ENCODE measurements around the gene PRKAR2A. TPM values are rescaled to one million over a fixed set of nuclear protein-coding genes. Genes with fewer than 3 reads are reported as not detected.
"Not testable (repeated sequence)": the region's sequence is repeated elsewhere in the genome, so short reads cannot be mapped to it uniquely, and the experiment has no call there.

Gene PRKAR2A
- total and polyA plus RNA-seq, 2 donors (not counting 3 experiments of a cell fraction or from before 2014, with no cell fraction given): 8.6 to 69.9 TPM

DNA sequence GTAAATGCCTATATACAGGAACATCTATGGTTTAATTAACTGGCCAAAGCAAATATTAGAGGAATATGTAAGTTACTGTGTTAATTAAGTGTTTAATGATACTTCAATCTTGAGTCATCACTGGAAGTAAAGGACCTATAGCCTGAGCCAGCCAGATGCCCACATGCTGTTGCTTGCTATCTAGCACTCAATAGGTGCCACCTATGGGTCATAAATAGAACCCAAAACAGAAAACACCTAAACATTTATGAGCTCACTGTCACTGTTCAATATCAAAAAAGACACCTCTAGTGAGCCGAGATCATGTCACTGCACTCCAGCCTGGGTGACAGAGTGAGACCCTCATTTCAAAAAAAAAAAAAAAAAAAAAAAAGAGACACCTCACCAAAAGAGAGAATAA, 82.3 kb downstream of the PRKAR2A start:
- CTCF ChIA-PET: interaction anchor here (1.0 to 1.7 kb wide), 6 partner anchors 9 to 105 kb away, joined by 3 to 6 read pairs (median 4); partner anchors contain the start of gene PRKAR2A
- peaks cover 0 to 4% of the 10 kb centered on the region in 2 experiments for H3K36me3 ChIP-seq (ENCODE audit: control insufficient read depth in 2 of 2, extremely low read depth in 1 of 2, insufficient read depth in 2 of 2, low read length in 2 of 2)
- no peak for DNase-seq (ENCODE audit: low read depth, low spot score)
- intact Hi-C loops (cut with micrococcal nuclease): no loop called here
- H3K9ac ChIP-seq (replicated peaks; ENCODE audit: extremely low read depth, insufficient read depth, low read length): no peak overlapping the region
- H3K9me1 ChIP-seq (replicated peaks; ENCODE audit: control insufficient read depth, extremely low read depth, insufficient read depth, low read length): no peaks in the 10 kb centered on the region
- H3K27me3 ChIP-seq (ENCODE audit: control insufficient read depth in 2 of 2, insufficient read depth in 2 of 2, low read length in 2 of 2): no peaks in the 10 kb centered on the region
- H2AFZ ChIP-seq (ENCODE audit: low read depth, low read length): no peak overlapping the region
- BruUV-seq (replicated peaks): no TSS peak
- no peaks in the 10 kb centered on the region for H3K4me1 ChIP-seq (ENCODE audit: control insufficient read depth, extremely low read depth, insufficient read depth, low read length)
- no peak overlapping the region for H3K4me3 ChIP-seq (replicated peaks in 1 of 3; ENCODE audit: insufficient read depth in 1 of 3, low read depth in 1 of 3, low read length in 3 of 3)
- FAIRE-seq: no peak
- no peak for TF ChIP-seq POLR2AphosphoS5 (IDR thresholded peaks at IDR 0.05; ENCODE audit: insufficient read depth, low read depth, low read length)
- TF ChIP-seq, protein P1, sequence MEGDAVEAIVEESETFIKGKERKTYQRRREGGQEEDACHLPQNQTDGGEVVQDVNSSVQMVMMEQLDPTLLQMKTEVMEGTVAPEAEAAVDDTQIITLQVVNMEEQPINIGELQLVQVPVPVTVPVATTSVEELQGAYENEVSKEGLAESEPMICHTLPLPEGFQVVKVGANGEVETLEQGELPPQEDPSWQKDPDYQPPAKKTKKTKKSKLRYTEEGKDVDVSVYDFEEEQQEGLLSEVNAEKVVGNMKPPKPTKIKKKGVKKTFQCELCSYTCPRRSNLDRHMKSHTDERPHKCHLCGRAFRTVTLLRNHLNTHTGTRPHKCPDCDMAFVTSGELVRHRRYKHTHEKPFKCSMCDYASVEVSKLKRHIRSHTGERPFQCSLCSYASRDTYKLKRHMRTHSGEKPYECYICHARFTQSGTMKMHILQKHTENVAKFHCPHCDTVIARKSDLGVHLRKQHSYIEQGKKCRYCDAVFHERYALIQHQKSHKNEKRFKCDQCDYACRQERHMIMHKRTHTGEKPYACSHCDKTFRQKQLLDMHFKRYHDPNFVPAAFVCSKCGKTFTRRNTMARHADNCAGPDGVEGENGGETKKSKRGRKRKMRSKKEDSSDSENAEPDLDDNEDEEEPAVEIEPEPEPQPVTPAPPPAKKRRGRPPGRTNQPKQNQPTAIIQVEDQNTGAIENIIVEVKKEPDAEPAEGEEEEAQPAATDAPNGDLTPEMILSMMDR (IDR thresholded peaks at IDR 0.05; ENCODE audit: extremely low read depth in 1 of 2, insufficient read depth in 1 of 2, low read depth in 1 of 2, low read length in 2 of 2): peak in 1 of 2 donors; percentile 7
- H3K9me3 ChIP-seq (replicated peaks; ENCODE audit: control insufficient read depth, insufficient read depth, low read length): no peaks in the 10 kb centered on the region
- POLR2A ChIA-PET: no interaction called here
- dilution Hi-C loops (cut with MboI; ENCODE audit: extremely low pct_ligation_motif_present, low sequenced_read_pairs): no loop called here
- H3K27ac ChIP-seq (ENCODE audit: insufficient read depth, low read depth, low read length): no peak overlapping the region
- no peak overlapping the region for H3K4me2 ChIP-seq (ENCODE audit: insufficient read depth, low read length)
- H3K79me2 ChIP-seq (ENCODE audit: control insufficient read depth, insufficient read depth, low read length): no peaks in the 10 kb centered on the region
- H4K20me1 ChIP-seq (replicated peaks; ENCODE audit: control insufficient read depth, extremely low read depth, insufficient read depth, low read length): no peaks in the 10 kb centered on the region

DNA sequence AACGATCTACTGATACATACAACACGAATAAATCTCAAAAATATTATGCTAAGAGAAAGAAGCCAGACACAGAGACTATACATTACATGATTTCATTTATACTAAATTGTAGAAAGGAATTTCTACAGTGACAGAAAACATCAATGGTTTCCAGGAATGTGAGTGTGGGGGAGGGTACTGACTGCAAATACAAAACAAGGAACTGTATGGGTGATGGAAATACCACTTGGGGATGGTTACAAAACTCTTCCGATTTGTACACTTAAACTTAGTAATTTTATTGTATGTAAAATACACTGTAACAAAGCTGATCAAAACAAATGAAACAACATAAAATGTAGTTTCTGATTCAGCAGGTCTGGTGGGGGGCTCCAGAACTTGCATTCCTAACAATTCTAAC, 84.9 kb downstream of the PRKAR2A start:
- H3K4me1 ChIP-seq (ENCODE audit: control insufficient read depth, extremely low read depth, insufficient read depth, low read length): no peaks in the 10 kb centered on the region
- no peak overlapping the region for H3K27ac ChIP-seq (ENCODE audit: insufficient read depth, low read depth, low read length)
- no peaks in the 10 kb centered on the region for H3K9me1 ChIP-seq (replicated peaks; ENCODE audit: control insufficient read depth, extremely low read depth, insufficient read depth, low read length)
- no peak overlapping the region for H3K4me3 ChIP-seq (replicated peaks in 1 of 3; ENCODE audit: insufficient read depth in 1 of 3, low read depth in 1 of 3, low read length in 3 of 3)
- H3K27me3 ChIP-seq (ENCODE audit: control insufficient read depth in 2 of 2, insufficient read depth in 2 of 2, low read length in 2 of 2): no peaks in the 10 kb centered on the region
- no peaks in the 10 kb centered on the region for H3K9me3 ChIP-seq (replicated peaks; ENCODE audit: control insufficient read depth, insufficient read depth, low read length)
- H3K9ac ChIP-seq (replicated peaks; ENCODE audit: extremely low read depth, insufficient read depth, low read length): no peak overlapping the region
- no peak overlapping the region for H2AFZ ChIP-seq (ENCODE audit: low read depth, low read length)
- dilution Hi-C loops (cut with MboI; ENCODE audit: extremely low pct_ligation_motif_present, low sequenced_read_pairs) (no loop called here), intact Hi-C loops (cut with micrococcal nuclease) (no loop called here)
- no peak for DNase-seq (ENCODE audit: low read depth, low spot score)
- H4K20me1 ChIP-seq (replicated peaks; ENCODE audit: control insufficient read depth, extremely low read depth, insufficient read depth, low read length): no peaks in the 10 kb centered on the region
- no peak for FAIRE-seq
- H3K79me2 ChIP-seq (ENCODE audit: control insufficient read depth, insufficient read depth, low read length): no peaks in the 10 kb centered on the region
- H3K4me2 ChIP-seq (ENCODE audit: insufficient read depth, low read length): no peak overlapping the region
- CTCF ChIA-PET: interaction anchor here (0.8 kb wide), 1 partner anchor 32 kb away, joined by 3 read pairs; no protein-coding TSS in a partner anchor
- BruUV-seq (replicated peaks): no TSS peak
- POLR2A ChIA-PET: no interaction called here
- peaks cover 0 to 4% of the 10 kb centered on the region in 2 experiments for H3K36me3 ChIP-seq (ENCODE audit: control insufficient read depth in 2 of 2, extremely low read depth in 1 of 2, insufficient read depth in 2 of 2, low read length in 2 of 2)
- TF ChIP-seq, protein P1 (IDR thresholded peaks at IDR 0.05; ENCODE audit: extremely low read depth in 1 of 2, insufficient read depth in 1 of 2, low read depth in 1 of 2, low read length in 2 of 2): no peak
- TF ChIP-seq JUN (IDR thresholded peaks at IDR 0.05; ENCODE audit: borderline replicate concordance, insufficient read depth, insufficient read length, low read depth) (no peak), POLR2AphosphoS5 (IDR thresholded peaks at IDR 0.05; ENCODE audit: insufficient read depth, low read depth, low read length) (no peak)

GRCh38 chr3:48759991-48760540, 87.6 kb downstream of the PRKAR2A start:
- dilution Hi-C loops (cut with MboI; ENCODE audit: extremely low pct_ligation_motif_present, low sequenced_read_pairs); H3K27ac ChIP-seq (ENCODE audit: insufficient read depth, low read depth, low read length); H3K27me3 ChIP-seq (ENCODE audit: control insufficient read depth in 2 of 2, insufficient read depth in 2 of 2, low read length in 2 of 2); H3K9ac ChIP-seq (replicated peaks; ENCODE audit: extremely low read depth, insufficient read depth, low read length); POLR2A ChIA-PET; FAIRE-seq; H3K4me3 ChIP-seq (replicated peaks in 1 of 3; ENCODE audit: insufficient read depth in 1 of 3, low read depth in 1 of 3, low read length in 3 of 3); H4K20me1 ChIP-seq (replicated peaks; ENCODE audit: control insufficient read depth, extremely low read depth, insufficient read depth, low read length); H3K4me2 ChIP-seq (ENCODE audit: insufficient read depth, low read length); DNase-seq (ENCODE audit: low read depth, low spot score); intact Hi-C loops (cut with micrococcal nuclease); H3K36me3 ChIP-seq (ENCODE audit: control insufficient read depth in 2 of 2, extremely low read depth in 1 of 2, insufficient read depth in 2 of 2, low read length in 2 of 2); BruUV-seq (replicated peaks); H3K79me2 ChIP-seq (ENCODE audit: control insufficient read depth, insufficient read depth, low read length); H3K9me1 ChIP-seq (replicated peaks; ENCODE audit: control insufficient read depth, extremely low read depth, insufficient read depth, low read length); H2AFZ ChIP-seq (ENCODE audit: low read depth, low read length); H3K9me3 ChIP-seq (replicated peaks; ENCODE audit: control insufficient read depth, insufficient read depth, low read length); H3K4me1 ChIP-seq (ENCODE audit: control insufficient read depth, extremely low read depth, insufficient read depth, low read length): not testable (repeated sequence)
- CTCF ChIA-PET: interaction anchor here (0.9 to 3.2 kb wide), 3 partner anchors 17 to 101 kb away, joined by 3 to 13 read pairs (median 3); no protein-coding TSS in a partner anchor

Measured in endothelial cell of umbilical vein (primary cell).